ENCODE data around the gene HSP90AB1. TPM values are rescaled to one million over a fixed set of nuclear protein-coding genes. Genes with fewer than 3 reads are reported as not detected.
A peak's percentile ranks its signal among the peaks of the same experiment; 100 is the strongest.

The HSP90AB1 gene
- total and polyA plus RNA-seq, 9 of the 15 experiments (the other 6 are each of a cell fraction or from before 2014, with no cell fraction given), result 1,780 to 3,358 (median 2,262) TPM

- no peak for TF ChIP-seq ZNF436 (CRISPR knock-in tag; IDR thresholded peaks at IDR 0.05)
- TF ChIP-seq GATA2 (CRISPR knock-in tag; IDR thresholded peaks at IDR 0.05), result no peak
- no peak for TF ChIP-seq RBM17 (IDR thresholded peaks at IDR 0.05; ENCODE audit: borderline replicate concordance, low read depth, low read length)
- 0 out of 2 replicates have a peak, but pooled peaks have one; percentile 18 for TF ChIP-seq C11orf30 (IDR thresholded peaks at IDR 0.05; ENCODE audit: low read depth)
- 0 out of 2 replicates have a peak, but pooled peaks have one; percentile 15 for TF ChIP-seq ZBED1 (IDR thresholded peaks at IDR 0.05)
- TF ChIP-seq, protein P1, sequence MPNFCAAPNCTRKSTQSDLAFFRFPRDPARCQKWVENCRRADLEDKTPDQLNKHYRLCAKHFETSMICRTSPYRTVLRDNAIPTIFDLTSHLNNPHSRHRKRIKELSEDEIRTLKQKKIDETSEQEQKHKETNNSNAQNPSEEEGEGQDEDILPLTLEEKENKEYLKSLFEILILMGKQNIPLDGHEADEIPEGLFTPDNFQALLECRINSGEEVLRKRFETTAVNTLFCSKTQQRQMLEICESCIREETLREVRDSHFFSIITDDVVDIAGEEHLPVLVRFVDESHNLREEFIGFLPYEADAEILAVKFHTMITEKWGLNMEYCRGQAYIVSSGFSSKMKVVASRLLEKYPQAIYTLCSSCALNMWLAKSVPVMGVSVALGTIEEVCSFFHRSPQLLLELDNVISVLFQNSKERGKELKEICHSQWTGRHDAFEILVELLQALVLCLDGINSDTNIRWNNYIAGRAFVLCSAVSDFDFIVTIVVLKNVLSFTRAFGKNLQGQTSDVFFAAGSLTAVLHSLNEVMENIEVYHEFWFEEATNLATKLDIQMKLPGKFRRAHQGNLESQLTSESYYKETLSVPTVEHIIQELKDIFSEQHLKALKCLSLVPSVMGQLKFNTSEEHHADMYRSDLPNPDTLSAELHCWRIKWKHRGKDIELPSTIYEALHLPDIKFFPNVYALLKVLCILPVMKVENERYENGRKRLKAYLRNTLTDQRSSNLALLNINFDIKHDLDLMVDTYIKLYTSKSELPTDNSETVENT (CRISPR knock-in tag; IDR thresholded peaks at IDR 0.05), result peak; percentile 58; the same call in 1 of the 2 replicates
- peak; percentile 68 for TF ChIP-seq SMARCE1 (IDR thresholded peaks at IDR 0.05)
- no peak for TF ChIP-seq SMC3 (conservative IDR thresholded peaks at IDR 0.05; ENCODE audit: insufficient read depth, low read depth, low read length)
- no peak for TF ChIP-seq VEZF1 (CRISPR knock-in tag; IDR thresholded peaks at IDR 0.05)
- no peak for TF ChIP-seq STAT5B (CRISPR knock-in tag; IDR thresholded peaks at IDR 0.05)
- TF ChIP-seq, protein P2, sequence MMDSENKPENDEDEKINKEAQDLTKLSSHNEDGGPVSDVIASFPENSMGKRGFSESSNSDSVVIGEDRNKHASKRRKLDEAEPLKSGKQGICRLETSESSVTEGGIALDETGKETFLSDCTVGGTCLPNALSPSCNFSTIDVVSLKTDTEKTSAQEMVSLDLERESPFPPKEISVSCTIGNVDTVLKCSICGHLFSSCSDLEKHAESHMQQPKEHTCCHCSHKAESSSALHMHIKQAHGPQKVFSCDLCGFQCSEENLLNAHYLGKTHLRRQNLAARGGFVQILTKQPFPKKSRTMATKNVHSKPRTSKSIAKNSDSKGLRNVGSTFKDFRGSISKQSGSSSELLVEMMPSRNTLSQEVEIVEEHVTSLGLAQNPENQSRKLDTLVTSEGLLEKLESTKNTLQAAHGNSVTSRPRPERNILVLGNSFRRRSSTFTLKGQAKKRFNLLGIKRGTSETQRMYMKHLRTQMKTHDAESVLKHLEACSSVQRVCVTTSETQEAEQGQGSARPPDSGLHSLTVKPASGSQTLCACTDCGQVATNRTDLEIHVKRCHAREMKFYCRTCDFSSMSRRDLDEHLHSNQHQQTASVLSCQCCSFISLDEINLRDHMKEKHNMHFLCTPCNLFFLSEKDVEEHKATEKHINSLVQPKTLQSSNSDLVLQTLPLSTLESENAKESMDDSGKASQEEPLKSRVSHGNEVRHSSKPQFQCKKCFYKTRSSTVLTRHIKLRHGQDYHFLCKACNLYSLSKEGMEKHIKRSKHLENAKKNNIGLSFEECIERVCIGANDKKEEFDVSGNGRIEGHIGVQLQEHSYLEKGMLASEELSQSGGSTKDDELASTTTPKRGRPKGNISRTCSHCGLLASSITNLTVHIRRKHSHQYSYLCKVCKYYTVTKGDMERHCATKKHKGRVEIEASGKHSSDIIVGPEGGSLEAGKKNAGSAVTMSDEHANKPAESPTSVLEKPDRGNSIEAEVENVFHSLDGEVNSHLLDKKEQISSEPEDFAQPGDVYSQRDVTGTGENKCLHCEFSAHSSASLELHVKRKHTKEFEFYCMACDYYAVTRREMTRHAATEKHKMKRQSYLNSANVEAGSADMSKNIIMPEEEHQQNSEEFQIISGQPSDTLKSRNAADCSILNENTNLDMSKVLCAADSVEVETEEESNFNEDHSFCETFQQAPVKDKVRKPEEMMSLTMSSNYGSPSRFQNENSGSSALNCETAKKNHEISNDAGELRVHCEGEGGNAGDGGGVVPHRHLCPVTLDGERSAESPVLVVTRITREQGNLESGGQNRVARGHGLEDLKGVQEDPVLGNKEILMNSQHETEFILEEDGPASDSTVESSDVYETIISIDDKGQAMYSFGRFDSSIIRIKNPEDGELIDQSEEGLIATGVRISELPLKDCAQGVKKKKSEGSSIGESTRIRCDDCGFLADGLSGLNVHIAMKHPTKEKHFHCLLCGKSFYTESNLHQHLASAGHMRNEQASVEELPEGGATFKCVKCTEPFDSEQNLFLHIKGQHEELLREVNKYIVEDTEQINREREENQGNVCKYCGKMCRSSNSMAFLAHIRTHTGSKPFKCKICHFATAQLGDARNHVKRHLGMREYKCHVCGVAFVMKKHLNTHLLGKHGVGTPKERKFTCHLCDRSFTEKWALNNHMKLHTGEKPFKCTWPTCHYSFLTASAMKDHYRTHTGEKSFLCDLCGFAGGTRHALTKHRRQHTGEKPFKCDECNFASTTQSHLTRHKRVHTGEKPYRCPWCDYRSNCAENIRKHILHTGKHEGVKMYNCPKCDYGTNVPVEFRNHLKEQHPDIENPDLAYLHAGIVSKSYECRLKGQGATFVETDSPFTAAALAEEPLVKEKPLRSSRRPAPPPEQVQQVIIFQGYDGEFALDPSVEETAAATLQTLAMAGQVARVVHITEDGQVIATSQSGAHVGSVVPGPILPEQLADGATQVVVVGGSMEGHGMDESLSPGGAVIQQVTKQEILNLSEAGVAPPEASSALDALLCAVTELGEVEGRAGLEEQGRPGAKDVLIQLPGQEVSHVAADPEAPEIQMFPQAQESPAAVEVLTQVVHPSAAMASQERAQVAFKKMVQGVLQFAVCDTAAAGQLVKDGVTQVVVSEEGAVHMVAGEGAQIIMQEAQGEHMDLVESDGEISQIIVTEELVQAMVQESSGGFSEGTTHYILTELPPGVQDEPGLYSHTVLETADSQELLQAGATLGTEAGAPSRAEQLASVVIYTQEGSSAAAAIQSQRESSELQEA (IDR thresholded peaks at IDR 0.05; ENCODE audit: low read depth), result peak; percentile 53; the same call in 1 of the 2 replicates
- no peak for TF ChIP-seq CHD2 (IDR thresholded peaks at IDR 0.05; ENCODE audit: low read depth, low read length)
- TF ChIP-seq, protein P3, sequence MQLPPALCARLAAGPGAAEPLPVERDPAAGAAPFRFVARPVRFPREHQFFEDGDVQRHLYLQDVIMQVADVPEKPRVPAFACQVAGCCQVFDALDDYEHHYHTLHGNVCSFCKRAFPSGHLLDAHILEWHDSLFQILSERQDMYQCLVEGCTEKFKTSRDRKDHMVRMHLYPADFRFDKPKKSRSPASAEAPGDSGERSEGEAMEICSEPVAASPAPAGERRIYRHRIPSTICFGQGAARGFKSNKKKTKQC (CRISPR knock-in tag; IDR thresholded peaks at IDR 0.05), result no peak
- peak; percentile 84; the same call in 1 of the 2 replicates for TF ChIP-seq JUN (IDR thresholded peaks at IDR 0.05; ENCODE audit: borderline replicate concordance, low read depth, low read length)
- no peak for TF ChIP-seq JUN (CRISPR knock-in tag; IDR thresholded peaks at IDR 0.05; ENCODE audit: borderline replicate concordance)
- TF ChIP-seq YBX1 (IDR thresholded peaks at IDR 0.05), result no peak
These were observed 9.7 kb upstream of the HSP90AB1 start (continued) for GRCh38 chr6:44237021-44237812.

Data from K562 (cell line).